Globus pallidus (tissue), 1 donor: ENCODE data around the gene CRACR2B.

Experiments
- DNase-seq: peaks from one replicate; pipeline ENCODE4 v3.0.0-alpha.2; 2015; ENCODE audit warnings: low spot score

The CRACR2B gene

DNA sequence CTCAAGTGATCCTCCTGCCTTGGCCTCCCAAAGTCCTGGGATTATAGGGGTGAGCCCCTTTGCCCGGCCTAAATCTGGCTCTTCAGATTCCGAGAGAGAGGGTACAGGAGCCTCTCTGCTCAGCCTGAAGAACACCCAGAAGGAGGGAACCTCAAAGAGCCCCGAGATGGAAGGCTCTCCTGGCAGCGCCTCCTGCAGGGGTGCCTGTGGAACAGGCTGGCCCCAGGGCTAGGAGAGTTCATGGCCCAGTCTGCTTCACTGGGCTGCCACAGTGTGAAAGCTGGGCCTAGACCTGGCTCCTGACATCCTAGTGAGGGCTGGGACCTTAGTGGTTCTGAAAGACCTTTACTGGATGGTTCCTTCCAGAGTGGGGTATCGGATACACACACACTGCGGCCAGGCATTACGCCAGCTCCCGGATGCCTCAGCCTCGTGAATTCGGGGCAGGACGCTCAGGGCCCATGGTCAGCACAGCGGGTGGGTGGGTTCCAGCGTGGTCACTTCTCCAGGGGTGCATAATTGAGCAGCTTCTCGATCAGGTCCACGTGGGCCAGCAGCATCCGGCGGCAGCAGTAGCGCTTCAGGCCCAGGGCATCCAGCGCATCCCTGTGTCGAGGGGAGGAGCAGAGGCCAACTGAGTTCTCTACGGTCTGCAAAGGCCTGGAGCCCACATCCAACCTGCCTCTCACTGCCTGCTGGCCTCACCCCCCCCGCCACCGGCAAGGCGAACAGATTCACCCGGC, 12.3 kb downstream of the CRACR2B start:
- DNase-seq, result no peak

DNA sequence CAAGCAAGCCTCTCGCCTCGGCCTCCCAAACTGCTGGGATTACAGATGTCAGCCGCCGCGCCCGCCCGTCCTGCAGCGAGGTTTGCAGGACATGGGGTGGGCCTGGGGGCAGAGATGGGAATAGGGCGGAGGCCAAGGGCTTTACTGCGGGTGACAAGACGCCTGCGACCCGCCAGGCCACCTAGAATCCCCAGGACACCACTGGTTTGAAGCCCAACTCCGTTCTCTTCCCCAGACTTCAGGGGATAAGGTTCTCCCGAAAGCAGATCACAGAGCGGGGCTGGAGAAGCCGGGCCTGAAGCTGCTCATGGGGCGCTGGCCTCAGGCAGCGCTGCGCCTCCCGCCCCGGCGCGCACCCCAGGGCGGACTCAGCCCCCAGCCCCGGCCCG, 14.3 kb downstream of the CRACR2B start:
- DNase-seq, result no peak

DNA sequence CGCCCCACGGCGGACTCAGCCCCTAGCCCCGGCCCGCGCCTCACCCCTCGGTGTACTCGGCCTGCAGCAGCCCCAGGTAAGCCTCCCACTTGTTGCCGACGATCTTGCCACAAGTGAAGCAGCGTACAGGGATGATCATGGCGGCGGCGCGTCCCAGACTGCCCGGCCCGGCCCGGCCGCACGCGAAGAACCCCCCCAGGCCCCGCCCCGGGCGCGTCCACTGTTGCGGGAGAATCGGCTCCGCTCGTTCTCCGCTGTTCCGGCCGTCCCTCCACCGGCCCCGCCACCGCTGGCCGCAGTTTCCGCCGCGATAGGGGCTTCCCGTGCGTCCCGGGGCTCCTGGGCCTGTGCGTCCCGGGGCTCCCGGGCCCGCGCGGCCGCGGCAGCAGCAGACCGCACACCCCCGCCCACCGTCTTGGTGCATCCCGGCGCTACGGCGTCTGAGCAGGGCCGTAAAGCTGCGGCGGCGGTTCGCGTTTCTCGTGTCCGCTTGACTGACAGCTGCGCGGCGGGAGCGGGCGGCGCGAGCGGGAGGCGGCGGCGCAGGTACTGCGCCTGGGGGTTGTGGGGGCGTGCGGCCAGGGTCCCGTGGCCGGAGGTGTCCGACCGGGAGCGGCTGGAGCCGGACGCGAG, 14.8 kb downstream of the CRACR2B start, which contains the start of the genes POLR2L and TSPAN4:
TSS of gene POLR2L (minus strand) at position 160 of the 633 bp plus-strand sequence. CDS start at position 139, 21 bp downstream.
TSS of gene TSPAN4 (plus strand) at position 483 of the 633 bp plus-strand sequence. CDS start 7,453 bp downstream, outside the sequence.
- peak; percentile 84 for DNase-seq

DNA sequence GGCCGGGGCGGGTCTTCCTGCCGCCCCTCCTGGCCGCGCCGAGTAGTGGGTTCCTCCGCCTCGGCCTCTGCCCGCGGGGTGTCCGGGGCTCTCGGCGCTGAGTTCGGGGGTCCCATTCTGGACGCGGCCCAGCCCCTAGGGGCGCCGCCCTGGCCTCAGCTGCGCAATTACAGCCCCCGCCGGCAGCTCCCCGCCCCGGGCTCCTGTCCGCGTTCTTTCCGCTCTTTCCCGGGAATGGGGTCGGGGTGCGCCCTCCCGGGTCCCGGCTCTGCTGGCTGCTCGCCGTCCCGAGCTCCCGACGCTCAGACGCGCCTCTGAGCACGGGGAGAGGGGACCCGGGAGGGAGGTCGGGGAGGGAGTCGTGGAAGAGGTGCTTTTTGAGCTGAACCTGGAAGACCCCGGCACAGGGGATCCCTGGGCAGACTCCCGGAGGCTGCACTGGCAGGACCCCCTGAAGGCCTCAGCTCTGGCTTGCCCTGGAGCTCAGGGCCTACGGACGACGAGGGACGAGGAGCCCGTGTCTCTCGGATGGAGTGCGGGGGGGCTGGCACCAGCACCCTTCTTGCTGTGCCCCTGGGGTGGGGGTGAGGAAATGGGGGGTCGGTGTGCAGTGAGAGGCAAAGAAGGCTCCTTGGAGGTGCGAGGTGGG, 15.5 kb downstream of the CRACR2B start:
- no peak for DNase-seq

DNA sequence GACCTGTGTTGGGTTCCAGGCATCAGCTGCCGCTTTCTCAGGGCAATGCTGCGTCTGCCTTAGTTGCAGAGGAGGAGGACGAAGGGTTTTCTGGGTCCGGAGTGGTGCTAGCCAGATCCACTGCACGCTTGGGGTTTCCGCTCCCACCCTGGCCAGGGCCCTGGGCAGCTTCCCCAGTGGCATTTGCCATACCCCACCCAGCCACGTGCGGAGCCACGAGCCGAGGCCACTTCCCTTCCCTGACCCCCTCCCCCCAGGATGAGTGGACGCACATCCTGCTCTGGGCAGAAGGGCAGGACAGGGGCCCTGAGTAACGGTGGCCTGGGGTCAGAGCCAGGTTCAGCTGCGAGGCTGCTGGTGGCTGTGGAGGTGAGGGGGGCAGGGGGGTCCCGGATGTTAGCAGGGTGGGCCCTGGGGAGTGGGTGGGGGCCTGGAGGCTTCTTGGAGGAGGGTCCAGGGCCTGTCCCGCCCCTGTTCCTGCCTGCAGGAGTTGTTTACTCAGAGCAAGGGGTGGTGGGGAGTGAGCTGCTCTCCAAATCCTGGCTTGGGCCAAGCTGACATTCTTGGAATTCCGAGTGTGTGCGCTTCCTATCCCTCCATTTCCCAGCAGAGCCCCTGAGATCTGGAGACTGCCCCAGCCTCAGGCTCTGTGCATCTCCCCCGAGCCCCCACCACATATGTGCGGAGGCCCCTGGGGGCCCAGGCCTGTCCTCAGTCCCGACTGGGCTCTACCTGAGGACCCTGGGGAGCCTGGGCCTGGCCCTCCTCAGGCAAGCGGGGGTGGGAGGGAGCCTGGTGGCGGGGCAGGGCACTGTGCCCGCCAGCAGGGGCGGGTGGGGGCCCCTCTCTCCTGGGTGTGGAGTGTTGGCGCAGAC, 16.3 kb downstream of the CRACR2B start:
- no peak for DNase-seq

DNA sequence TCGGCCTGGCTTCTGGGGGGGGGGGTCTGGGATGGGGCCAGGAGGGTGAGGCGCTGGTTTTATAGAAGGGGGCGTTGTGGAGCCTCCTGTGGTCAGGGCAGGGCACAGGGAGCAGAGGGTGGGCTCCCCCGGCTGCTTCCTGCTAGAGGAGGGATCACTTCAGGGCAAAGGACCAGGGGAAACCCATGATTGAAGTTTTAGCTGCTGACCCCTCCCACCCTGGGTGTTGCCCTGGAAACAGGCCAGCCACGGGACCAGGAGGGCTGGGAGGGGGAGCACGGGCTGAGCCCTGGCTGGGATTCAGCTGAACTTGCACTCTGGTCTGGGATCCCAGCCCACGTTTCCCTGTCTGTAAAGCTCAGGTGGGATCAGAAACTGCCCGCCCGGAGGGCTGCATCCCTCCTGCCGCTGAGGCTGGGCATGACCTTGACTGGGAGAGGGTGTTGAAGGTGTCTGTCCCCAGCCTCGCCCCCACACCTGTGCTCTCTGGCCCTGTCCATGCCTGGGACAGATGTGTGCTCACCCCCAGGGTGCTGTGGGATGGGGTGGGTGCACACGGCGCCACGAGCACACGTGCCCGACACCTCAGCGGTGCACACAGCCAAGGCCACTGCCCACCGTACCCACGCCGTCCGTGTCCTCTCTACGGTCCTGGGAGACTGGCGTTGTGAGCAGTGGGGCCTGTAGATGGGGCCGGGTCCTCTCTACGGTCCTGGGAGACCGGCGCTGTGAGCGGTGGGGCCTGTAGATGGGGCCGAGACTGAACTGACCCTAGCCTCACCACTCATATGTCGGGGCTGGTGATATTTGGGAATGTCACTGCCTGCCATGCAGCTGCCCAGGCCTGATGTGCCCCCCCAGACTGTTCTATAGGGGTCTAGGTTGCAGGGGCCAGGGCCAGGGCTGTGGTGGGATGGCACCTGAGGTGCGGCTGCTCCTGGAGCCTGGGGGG, 17.2 kb downstream of the CRACR2B start:
- DNase-seq, result no peak

DNA sequence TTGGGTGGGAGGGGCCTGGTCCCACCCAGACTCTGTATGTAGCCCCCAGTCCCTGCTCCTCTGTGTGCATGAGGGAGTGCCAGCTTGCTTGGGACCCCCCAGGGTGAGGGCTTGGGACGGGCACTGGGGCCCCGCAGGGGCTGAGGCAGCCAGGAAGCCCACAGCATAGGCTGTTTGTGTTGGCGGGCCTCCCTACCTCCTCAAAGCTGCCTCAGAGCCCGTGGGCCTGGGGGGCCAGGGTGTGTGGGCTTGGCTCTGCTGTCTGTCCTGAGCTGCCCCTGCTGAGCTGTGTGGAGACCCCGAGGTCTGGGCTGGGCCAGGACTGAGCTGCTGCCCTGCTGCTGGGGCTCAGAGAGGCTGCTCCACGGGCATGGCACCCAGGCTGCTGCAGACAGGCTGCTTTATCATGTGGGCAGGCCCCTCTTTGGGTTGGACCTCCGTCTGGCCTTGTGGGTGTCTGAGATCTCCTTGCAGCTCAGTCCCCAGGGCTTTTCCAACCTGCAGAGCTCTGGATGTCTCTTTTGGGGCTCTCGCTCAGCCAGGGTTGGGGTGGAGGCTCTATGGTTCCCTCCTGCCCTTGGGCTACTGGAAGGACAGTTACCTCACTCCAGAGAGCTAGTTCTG, 18.3 kb downstream of the CRACR2B start:
- no peak for DNase-seq

DNA sequence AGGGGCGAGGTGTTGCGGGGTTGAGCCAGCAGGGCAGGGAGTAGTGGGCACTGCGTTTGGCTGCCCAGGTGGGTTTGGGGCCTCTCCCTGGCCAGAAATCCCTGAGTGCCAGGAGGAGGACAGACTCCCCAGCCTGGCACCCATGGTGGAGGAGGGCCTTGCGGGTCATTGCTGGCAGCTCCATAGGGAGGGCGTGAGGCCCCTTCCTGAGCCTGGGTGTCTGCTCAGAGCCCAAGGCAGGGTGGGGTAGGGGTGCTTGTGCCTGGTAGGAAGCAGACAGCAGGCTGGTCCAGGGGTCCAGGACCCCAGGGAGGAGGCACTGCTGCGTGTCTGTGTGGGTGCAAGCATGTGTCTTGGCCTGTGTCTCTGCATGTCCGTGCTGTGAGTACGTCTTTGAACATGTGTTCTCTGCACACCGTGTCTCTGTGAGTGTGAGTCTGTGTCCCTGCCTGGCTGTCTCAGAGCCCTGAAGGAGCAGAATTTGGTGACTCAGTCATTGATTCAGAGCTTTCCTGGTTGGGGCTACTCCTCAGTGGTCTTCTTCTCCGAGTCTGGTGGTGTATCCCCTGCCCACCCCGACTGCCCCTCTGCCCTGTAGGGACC, 18.9 kb downstream of the CRACR2B start:
- no peak for DNase-seq

DNA sequence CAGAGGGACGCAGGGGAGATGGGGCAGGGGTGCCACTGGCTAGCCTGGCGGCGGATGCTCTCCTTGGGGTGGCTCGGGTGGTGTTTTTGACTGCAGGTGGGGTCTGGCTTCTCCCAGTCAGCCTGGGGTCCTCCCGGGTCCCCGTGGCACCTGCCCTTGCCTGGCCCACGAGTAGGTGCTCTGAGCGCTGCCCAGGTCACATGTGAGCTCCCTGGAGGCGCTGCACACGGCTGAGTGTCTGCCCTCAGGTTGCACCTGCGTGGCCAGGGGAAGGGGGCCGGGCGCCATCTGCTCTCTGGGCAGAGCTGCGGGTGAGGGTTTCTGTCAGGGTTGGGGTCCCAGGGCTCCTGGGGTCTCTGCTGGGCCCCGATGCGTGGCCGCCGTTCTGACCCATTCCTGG, 20.2 kb downstream of the CRACR2B start:
- DNase-seq, result no peak

DNA sequence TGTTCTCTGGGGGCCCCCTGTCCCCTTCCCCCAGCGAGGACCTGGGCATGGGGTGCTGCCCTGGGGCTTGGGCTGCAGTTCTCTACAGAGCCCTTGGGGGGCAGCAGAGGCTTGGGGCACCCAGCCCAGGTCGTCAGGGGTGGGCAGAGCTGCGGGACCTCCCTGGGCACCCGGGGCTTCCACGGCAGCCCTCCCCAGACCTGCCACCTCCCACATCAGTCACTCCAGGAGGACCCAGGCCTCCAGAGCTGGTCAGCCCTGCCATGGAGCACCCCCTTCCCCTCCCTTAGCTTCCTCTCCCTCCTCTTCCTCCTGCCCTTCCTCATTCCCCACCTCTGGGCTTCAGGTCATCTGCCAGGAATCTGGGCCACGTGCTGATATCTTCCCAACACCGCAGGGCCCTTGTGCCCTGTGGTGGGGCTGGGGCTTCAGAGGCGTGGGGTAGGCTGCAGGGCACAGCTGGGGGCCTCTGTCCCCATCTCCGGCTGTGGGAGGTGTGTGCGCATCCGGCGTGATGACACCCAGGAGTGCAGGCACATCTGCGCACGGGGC, 20.7 kb downstream of the CRACR2B start:
- DNase-seq, result no peak

DNA sequence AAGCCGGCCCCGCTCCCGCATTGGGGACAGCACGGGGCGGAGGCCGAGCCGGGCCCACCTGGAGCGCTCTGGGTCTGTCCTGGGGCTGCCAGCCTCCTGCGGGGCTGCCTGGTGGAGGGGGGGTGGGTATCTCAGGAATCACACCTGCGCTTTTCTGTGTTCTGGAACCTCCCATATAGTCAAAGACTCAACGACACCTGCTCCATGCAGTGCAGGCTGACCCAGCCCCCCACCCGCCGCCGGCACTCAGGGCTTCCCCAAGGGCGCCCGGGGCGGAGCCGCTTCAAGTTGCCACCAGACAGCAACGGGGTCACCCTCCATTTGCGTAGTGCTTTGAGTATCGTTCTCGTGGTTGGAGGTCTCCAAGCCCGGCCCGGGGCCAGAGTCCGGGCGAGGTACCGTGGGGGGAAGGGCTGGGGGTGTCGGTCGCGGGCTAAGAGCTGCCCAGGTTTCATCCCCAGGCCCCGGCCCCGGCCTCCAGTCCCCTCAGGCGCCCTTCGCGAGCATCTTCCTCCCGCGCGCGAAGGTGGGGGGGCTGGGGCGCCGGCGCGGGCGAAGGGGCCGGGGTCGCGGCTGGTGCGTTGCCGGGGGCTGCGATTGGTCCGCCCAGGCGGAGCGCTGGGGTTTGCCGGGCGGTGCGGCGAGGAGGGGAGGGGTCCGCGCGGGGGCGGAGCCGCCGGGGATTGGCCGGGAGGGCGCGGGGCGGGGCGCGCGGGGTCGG, 21.5 kb downstream of the CRACR2B start:
- DNase-seq, result no peak

DNA sequence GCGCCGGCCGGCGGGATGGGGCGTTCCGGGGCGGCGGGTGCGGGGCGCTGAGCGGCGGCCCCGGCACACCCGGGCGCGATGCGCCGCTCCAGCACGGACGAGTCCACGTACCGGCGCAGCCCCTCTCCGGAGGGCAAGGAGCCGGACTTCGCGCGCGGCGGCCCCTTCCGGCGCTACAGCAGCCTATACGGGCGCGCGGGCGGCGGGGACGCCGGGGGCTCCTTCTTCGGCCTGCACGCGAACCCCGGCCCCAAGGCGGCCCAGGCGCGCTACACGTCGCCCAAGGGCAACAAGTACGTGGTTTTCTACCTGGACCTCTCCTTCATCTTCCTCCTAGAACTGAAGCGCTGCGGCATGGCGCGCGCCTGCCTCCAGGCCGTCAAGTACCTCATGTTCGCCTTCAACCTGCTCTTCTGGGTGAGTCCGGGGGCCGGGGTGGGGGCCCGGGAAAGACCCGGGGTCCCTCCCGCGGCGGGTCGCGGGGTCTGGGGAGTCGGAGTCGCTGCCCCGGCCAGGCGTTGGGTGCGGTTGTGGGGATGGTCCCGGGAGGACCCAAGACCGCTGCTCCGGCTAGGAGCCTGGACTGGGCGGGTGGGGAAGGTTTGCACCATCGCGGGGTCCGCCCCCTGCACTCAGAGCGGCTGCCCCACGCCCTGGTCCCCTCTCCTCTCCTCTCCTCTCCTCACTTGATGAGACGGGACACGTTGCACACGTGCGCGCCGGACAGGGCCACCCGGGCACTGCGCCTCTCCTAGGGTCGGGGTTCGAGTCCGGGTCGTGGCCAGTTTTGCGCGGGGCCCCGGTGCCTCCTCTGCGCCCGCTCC, 22.4 kb downstream of the CRACR2B start:
- no peak for DNase-seq

DNA sequence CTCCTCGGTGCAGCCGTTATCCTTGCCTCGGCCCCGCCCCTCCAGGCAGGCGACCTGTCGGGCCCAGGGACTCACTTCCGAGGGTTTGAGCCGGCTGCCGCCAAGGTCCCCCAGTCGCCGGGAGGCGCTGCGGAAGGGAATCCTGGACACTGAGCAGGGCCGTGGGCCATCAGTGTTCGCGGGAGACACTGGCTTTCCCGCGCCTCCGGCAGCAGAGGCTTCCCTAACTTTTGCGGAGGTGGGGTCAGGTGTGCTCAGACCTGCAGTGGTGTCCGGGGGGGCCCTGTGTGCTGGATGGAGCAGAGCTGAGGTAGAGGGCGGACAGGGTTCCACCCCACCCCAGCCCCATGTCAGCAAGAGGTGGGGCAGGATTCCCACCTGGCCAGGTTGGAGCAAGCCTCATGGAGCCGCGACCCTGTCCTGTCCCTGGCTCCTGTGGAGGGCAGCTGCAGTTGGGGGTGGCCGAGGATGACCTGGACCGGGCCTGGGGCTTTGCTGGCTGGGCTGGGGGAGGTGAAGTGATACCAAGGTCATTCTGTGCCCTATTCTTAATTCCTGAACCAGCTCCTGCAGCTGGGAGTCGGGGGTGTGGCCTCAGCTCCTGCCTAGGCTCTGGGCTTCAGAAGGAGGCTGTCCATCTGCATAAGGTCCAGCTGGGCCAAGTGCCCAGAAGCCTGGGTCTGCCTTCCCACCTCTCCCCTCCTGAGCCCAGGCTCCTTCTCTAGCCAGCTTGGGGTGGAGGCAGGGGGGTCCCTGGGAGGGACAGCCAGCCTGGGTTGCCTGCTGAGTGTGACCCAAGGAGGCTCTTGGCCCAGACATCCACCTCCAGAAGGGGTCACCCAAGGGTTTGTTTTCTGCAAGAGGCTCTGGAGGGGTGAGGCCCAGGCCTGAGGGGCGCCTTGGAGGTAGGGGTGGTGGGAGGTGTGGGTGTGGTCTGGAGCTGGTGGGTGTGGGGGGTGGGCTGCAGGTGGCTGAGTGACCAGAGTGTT, 23.4 kb downstream of the CRACR2B start:
- DNase-seq, result no peak

DNA sequence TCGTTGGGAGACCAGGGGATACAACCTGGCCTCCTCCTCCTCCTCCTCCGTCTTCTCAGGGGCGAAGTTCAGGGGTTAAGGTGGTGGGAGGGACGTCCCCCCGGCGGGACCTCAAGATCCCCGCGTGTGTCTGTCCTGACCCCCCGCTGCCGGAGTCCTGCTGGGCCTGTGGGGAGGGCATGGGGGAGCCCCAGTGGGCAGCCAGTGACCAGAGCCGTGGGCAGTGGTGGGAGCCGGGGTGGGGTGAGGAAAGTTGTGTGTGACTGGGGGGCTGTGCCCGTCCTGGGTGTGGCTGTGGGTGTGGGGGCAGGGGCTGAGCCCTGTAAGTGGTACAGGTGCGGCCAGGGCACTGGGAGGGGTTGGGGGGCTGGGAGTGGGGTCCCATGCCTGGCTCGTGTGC, 25.0 kb downstream of the CRACR2B start:
- no peak for DNase-seq

DNA sequence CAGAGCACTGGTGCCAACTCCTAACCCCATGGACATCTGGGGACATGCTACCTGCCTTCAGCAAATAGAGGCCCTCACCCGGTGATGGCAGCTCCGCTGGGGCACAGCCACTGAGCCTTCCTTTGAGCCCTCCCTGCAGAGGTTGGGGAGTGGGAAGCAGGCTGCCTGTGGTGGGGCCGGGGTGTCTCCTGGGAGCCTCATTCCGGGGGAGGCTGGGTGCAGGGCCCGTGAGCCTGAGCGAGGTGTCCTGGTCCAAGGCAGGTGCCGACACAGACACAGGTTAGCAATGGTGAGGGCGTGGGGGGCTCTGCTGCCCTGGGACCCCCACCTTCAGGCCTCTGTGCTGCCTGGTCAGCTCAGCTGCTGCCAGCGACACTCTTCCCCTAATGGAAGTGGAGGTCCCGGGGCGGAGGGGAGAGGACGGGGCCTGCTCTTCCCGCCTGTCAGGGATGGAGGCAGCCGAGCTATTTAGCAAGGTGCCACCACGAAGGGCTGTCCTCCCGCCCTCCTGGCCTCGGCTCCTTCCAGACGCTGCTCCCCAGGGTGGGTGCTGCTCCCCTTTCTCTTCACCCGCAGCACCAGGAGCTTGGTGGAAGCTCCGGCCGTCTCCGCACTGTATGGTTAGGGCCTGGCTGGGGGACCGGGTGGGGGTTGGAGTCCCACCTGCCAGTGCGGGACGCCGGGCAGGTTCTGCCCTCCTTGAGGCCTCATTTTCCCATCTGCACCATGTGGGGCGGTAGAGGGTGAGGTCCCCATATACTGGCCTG, 26.1 kb downstream of the CRACR2B start:
- DNase-seq, result no peak
